ENCODE results near the gene ZNF775. TPM values are rescaled to one million over a fixed set of nuclear protein-coding genes. Genes with fewer than 3 reads are reported as not detected.

The ZNF775 gene
- total and polyA plus RNA-seq, 2 of the 13 experiments (the other 11 are each of a cell fraction or from before 2014, with no cell fraction given) = 3.1 to 3.2 TPM

- Histone ChIP-seq H3K9me3 (ENCODE audit: low read length) (no peaks in the 10 kb centered on the region), H2AFZ (ENCODE audit: low read length) (peak within 1 kb of the TSS; percentile 61), H3K79me2 (ENCODE audit: insufficient read depth, low read length) (peaks cover 32% of the 10 kb centered on the region), H3K4me1 (ENCODE audit: insufficient read depth, low read length) (peaks cover 35% of the 10 kb centered on the region), H3K27ac (ENCODE audit: extremely low read length, insufficient read depth, low read length) (peak within 1 kb of the TSS; percentile 100), H3K9ac (ENCODE audit: insufficient read depth, low read depth, low read length) (peak within 1 kb of the TSS; percentile 95), H3K4me3 (replicated peaks in 1 of 3; ENCODE audit: insufficient read depth in 1 of 3, low read depth in 2 of 3, low read length in 3 of 3) (peak within 1 kb of the TSS; percentile 68 to 84 (median 82)), H3K27me3 (ENCODE audit: control insufficient read depth in 1 of 2, insufficient read depth in 2 of 2, low read length in 2 of 2) (no peaks in the 10 kb centered on the region), H4K20me1 (ENCODE audit: insufficient read depth, low read length) (peaks cover 8% of the 10 kb centered on the region; the same call in 1 of the 2 replicates), H3K4me2 (ENCODE audit: low read depth, low read length) (peak within 1 kb of the TSS; percentile 99), H3K36me3 (replicated peaks in 1 of 2; ENCODE audit: control insufficient read depth in 1 of 2, insufficient read depth in 2 of 2, low read length in 2 of 2) (peaks cover 5 to 19% of the 10 kb centered on the region in 2 experiments; a peak in 4 of 5 replicates)
- in situ Hi-C loops (cut with HindIII; ENCODE audit: extremely low pct_ligation_motif_present, low pct_unique_long_range_greater_than_20kb) (no loop called here), intact Hi-C loops (cut with micrococcal nuclease; ENCODE audit: unreplicated experiment) (loop anchor here (1.0 kb wide), 2 partner anchors 9 to 27 kb away; partner anchors contain the start of gene RARRES2)
- POLR2A ChIA-PET = interaction anchor here (0.9 to 6.8 kb wide), 15 partner anchors 10 to 660 kb away, joined by 3 to 141 read pairs (median 9); partner anchors contain the start of genes ABCB8, ACTR3C, LRRC61 and RARRES2
- 0% methylated on average over 9 of the region's 85 CpGs for WGBS (ENCODE audit: low lambda C conversion rate)
- BruUV-seq (replicated peaks) = no TSS peak
- ATAC-seq (peak; percentile 71), DNase-seq (ENCODE audit: low spot score) (peak; percentile 86), FAIRE-seq (peak; percentile 26)
- CTCF ChIA-PET (ENCODE audit: low intra/inter-chr PET ratio, low total read pairs) = no interaction called here
- TF ChIP-seq ZC3H4 (CRISPR knock-in tag; IDR thresholded peaks at IDR 0.05; ENCODE audit: borderline replicate concordance) = peak; percentile 29; the same call in 1 of the 2 replicates
- TF ChIP-seq DDIT3 (CRISPR knock-in tag; IDR thresholded peaks at IDR 0.05) = no peak
- peak; percentile 81 for TF ChIP-seq ZBTB14 (CRISPR knock-in tag; IDR thresholded peaks at IDR 0.05)
- TF ChIP-seq TCF7 (IDR thresholded peaks at IDR 0.05; ENCODE audit: low read depth) = peak; percentile 71
- TF ChIP-seq ELK4 (CRISPR knock-in tag; IDR thresholded peaks at IDR 0.05; ENCODE audit: borderline replicate concordance) = no peak
- TF ChIP-seq MED1 (CRISPR knock-in tag; IDR thresholded peaks at IDR 0.05) = peak; percentile 70
- TF ChIP-seq HOXA5 (CRISPR knock-in tag; IDR thresholded peaks at IDR 0.05) = peak; percentile 73
- TF ChIP-seq ZNF546 (CRISPR knock-in tag; conservative IDR thresholded peaks at IDR 0.05) = peak; percentile 83; the same call in 1 of the 2 replicates
- peak; percentile 71; the same call in 1 of the 2 replicates for TF ChIP-seq ZNF724P (CRISPR knock-in tag; IDR thresholded peaks at IDR 0.05; ENCODE audit: borderline replicate concordance)
- peak; percentile 49; the same call in 1 of the 2 replicates for TF ChIP-seq RXRB (CRISPR knock-in tag; IDR thresholded peaks at IDR 0.05; ENCODE audit: borderline replicate concordance)
- peak; percentile 17 for TF ChIP-seq JARID2 (CRISPR knock-in tag; IDR thresholded peaks at IDR 0.05; ENCODE audit: insufficient replicate concordance)
- TF ChIP-seq ZNF432 (CRISPR knock-in tag; IDR thresholded peaks at IDR 0.05; ENCODE audit: borderline replicate concordance) = no peak
- TF ChIP-seq ESRRA (CRISPR knock-in tag; IDR thresholded peaks at IDR 0.05; ENCODE audit: low read depth) = no peak; the same call in 1 of the 2 replicates
- 0 out of 2 replicates have a peak, but pooled peaks have one; percentile 22 for TF ChIP-seq ZFP37 (CRISPR knock-in tag; IDR thresholded peaks at IDR 0.05; ENCODE audit: borderline replicate concordance)
- TF ChIP-seq NFE2L2 (IDR thresholded peaks at IDR 0.05; ENCODE audit: low read length) = no peak
- peak; percentile 87 for TF ChIP-seq ATF7-NPFF (CRISPR knock-in tag; IDR thresholded peaks at IDR 0.05; ENCODE audit: low read depth)
- TF ChIP-seq DMTF1 (CRISPR knock-in tag; IDR thresholded peaks at IDR 0.05) = no peak
- no peak; the same call in 1 of the 2 replicates for TF ChIP-seq CENPBD1 (CRISPR knock-in tag; IDR thresholded peaks at IDR 0.05; ENCODE audit: borderline replicate concordance, low read depth)
These were observed 10.8 kb upstream of the ZNF775 start, which contains the start of gene REPIN1 for GRCh38 chr7:150368096-150368883. REPIN1 (plus strand) TSS chr7:150368822; CDS start chr7:150369712, 890 bp downstream.
